Fibroblast of villous mesenchyme (primary cell): ENCODE results near the gene SYPL1. TPM values are rescaled to one million over a fixed set of nuclear protein-coding genes. Genes with fewer than 3 reads are reported as not detected.

Source experiments
- DNase-seq: peaks from one replicate; pipeline ENCODE4 v3.0.0-alpha.2; 2010; ENCODE audit warnings: low read depth
- H3K4me3 ChIP-seq: 2 replicates; pipeline ENCODE4 v1.5.1; 2011; ENCODE audit warnings: low read depth, mild to moderate bottlenecking, low read length
- CTCF ChIP-seq: IDR thresholded peaks from 2 replicates; pipeline ENCODE4 v1.5.1; 2012; ENCODE audit warnings: low read depth, mild to moderate bottlenecking, low read length; ENCODE audit not compliant: insufficient read depth
- total RNA-seq: library from RNA; depleted of rRNA; stranded (reverse); fragments of >200 nt; gene quantifications from 2 replicates; pipeline ENCODE4 v1.2.3, GENCODE V29; 2012

The SYPL1 gene
- total RNA-seq, 1 donor, result 55.3 TPM

GRCh38 chr7:106047818-106048705 lies 64.0 kb downstream of the SYPL1 start:
- DNase-seq, result no peak

GRCh38 chr7:106047184-106047583 lies 64.9 kb downstream of the SYPL1 start:
- DNase-seq, result no peak
- TF ChIP-seq CTCF, result no peak
- no peak overlapping the region for H3K4me3 ChIP-seq

More at GRCh38 chr7:106047818-106048705, 64.0 kb downstream of the SYPL1 start:
- no peak for TF ChIP-seq CTCF
- H3K4me3 ChIP-seq, result no peak overlapping the region

- no peak overlapping the region for H3K4me3 ChIP-seq
- DNase-seq, result no peak
- no peak for TF ChIP-seq CTCF
Measured at GRCh38 chr7:106045586-106045985, 66.5 kb downstream of the SYPL1 start.

GRCh38 chr7:106045139-106045538 lies 67.0 kb downstream of the SYPL1 start:
- DNase-seq, result no peak
- no peak for TF ChIP-seq CTCF
- H3K4me3 ChIP-seq, result no peak overlapping the region

- TF ChIP-seq CTCF, result no peak
- DNase-seq, result no peak
- no peak overlapping the region for H3K4me3 ChIP-seq
Measured at GRCh38 chr7:106042196-106042611, 69.9 kb downstream of the SYPL1 start.

GRCh38 chr7:106041140-106041717 lies 70.9 kb downstream of the SYPL1 start:
- TF ChIP-seq CTCF, result peak; percentile 75
- DNase-seq, result peak; percentile 40
- H3K4me3 ChIP-seq, result no peak overlapping the region

Other genes starting within 250 kb of the SYPL1 start
- gene ATXN7L1, start 235.7 kb downstream of the SYPL1 start, total RNA-seq, result 11.3 and 17.3 TPM in 2 replicates
- 9.1 and 9.7 TPM in 2 replicates for gene CDHR3, start 149.0 kb downstream of the SYPL1 start, total RNA-seq
- 160 and 180 TPM in 2 replicates for gene NAMPT, start 172.7 kb upstream of the SYPL1 start, total RNA-seq